LNCaP clone FGC (cell line): Measurements from ENCODE around the gene GTF2E1.

Experiments used
- DNase-seq: peaks from one replicate; pipeline ENCODE4 v3.0.0-alpha.2; 2011; ENCODE audit warnings: low read depth
- H3K4me3 ChIP-seq: 2 replicates; pipeline ENCODE4 v1.5.1; 2011; ENCODE audit warnings: mild to moderate bottlenecking, low read depth, low read length, control low read depth
- CTCF ChIP-seq: IDR thresholded peaks from 2 replicates; pipeline ENCODE4 v1.5.1; 2012; ENCODE audit warnings: mild to moderate bottlenecking; ENCODE audit not compliant: control insufficient read depth, insufficient read depth; ENCODE audit errors: extremely low read depth

Gene GTF2E1

GRCh38 chr3:120820748-120821147 is 78.2 kb downstream of the GTF2E1 start:
- no peak for TF ChIP-seq CTCF
- DNase-seq, result no peak
- no peak overlapping the region for H3K4me3 ChIP-seq

GRCh38 chr3:120821426-120821825 is 78.9 kb downstream of the GTF2E1 start:
- no peak for TF ChIP-seq CTCF
- H3K4me3 ChIP-seq, result no peak overlapping the region
- DNase-seq, result no peak

GRCh38 chr3:120823156-120823555 is 80.6 kb downstream of the GTF2E1 start:
- TF ChIP-seq CTCF, result no peak
- H3K4me3 ChIP-seq, result no peak overlapping the region
- no peak for DNase-seq

GRCh38 chr3:120824613-120825012 is 82.1 kb downstream of the GTF2E1 start:
- no peak for TF ChIP-seq CTCF
- no peak for DNase-seq

GRCh38 chr3:120828796-120829195 is 86.3 kb downstream of the GTF2E1 start:
- DNase-seq, result no peak
- TF ChIP-seq CTCF, result no peak
- no peak overlapping the region for H3K4me3 ChIP-seq

More at GRCh38 chr3:120824613-120825012, 82.1 kb downstream of the GTF2E1 start:
- no peak overlapping the region for H3K4me3 ChIP-seq

GRCh38 chr3:120831066-120831465 is 88.5 kb downstream of the GTF2E1 start:
- no peak for TF ChIP-seq CTCF
- no peak for DNase-seq
- no peak overlapping the region for H3K4me3 ChIP-seq
